OCI-LY7 (cell line): ENCODE results near the gene CTPS2.

Source experiments
- EZH2phosphoT487 ChIP-seq: fragments of 200-600 bp; sonication (generic); IDR thresholded peaks from 2 replicates; pipeline ENCODE4 v1.6.1; 2018; ENCODE audit warnings: low read depth, borderline replicate concordance, mild to moderate bottlenecking, mixed run types, antibody characterized with exemption, low read length, moderate library complexity, mixed read lengths
- TF ChIP-seq, protein P1 (sequence below): fragments of 200-600 bp; sonication (generic); conservative IDR thresholded peaks from 2 replicates; pipeline ENCODE4 v1.5.1; 2014; ENCODE audit warnings: mild to moderate bottlenecking, antibody characterized with exemption, low read length, moderate library complexity, mixed read lengths

DNA sequence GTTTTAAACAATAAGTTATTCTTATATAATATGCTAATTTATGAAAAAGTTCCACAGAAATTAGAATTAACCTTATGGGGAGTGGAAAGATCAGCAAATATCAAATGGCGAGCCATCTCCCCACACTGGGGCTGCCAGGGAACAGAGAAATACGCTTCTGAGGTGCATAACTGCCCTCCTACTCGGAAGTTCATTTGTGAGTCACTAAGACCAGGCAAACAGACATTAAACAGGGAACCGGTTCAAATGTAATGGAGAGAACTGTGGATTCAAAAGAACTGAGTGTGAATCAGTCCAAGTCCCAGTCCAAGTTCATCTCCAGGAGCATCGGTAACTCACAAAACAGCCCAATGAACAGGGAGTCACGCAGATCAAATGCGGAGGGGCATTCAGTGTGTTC lies 73.9 kb downstream of the CTPS2 start:
- TF ChIP-seq, protein P1, sequence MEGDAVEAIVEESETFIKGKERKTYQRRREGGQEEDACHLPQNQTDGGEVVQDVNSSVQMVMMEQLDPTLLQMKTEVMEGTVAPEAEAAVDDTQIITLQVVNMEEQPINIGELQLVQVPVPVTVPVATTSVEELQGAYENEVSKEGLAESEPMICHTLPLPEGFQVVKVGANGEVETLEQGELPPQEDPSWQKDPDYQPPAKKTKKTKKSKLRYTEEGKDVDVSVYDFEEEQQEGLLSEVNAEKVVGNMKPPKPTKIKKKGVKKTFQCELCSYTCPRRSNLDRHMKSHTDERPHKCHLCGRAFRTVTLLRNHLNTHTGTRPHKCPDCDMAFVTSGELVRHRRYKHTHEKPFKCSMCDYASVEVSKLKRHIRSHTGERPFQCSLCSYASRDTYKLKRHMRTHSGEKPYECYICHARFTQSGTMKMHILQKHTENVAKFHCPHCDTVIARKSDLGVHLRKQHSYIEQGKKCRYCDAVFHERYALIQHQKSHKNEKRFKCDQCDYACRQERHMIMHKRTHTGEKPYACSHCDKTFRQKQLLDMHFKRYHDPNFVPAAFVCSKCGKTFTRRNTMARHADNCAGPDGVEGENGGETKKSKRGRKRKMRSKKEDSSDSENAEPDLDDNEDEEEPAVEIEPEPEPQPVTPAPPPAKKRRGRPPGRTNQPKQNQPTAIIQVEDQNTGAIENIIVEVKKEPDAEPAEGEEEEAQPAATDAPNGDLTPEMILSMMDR, result no peak
- no peak for TF ChIP-seq EZH2phosphoT487
